Heart left ventricle (tissue), 16 donors: ENCODE measurements around the gene AKAIN1. TPM values are rescaled to one million over a fixed set of nuclear protein-coding genes. Genes with fewer than 3 reads are reported as not detected.

Experiments used
- ATAC-seq, 4 donors: fragments of 200-7000 bp; cut with Tn5 transposase; one replicate each; pipeline ENCODE4 v1.9.1; 2020 to 2022; ENCODE audit warnings: moderate library complexity in 4 of 4, mild to moderate bottlenecking in 3 of 4, moderate number of reproducible peaks in 1 of 4
- DNase-seq, 5 donors: peaks; one replicate each; pipeline ENCODE4 v3.0.0-alpha.2; 2020
- H3K27ac ChIP-seq, 12 donors: fragments of 200-600 bp; sonication (generic) in 4 of 12; one replicate each; pipeline versions ENCODE4 v1.5.0 to v1.8.0; 2016 to 2022; ENCODE audit warnings: mild to moderate bottlenecking in 2 of 12
- H3K27me3 ChIP-seq, 9 donors: fragments of 200-600 bp; sonication (generic) in 2 of 9; one replicate each; pipeline versions ENCODE4 v1.5.1 to v1.8.0; 2016 to 2022; ENCODE audit warnings: mild to moderate bottlenecking in 3 of 9
- H3K36me3 ChIP-seq, 9 donors: fragments of 200-600 bp; sonication (generic) in 2 of 9; one replicate each; pipeline versions ENCODE4 v1.5.0 to v1.8.0; 2018 to 2022; ENCODE audit warnings: mild to moderate bottlenecking in 2 of 9
- H3K4me1 ChIP-seq, 12 donors: fragments of 200-600 bp; sonication (generic) in 4 of 12; one replicate each; pipeline versions ENCODE4 v1.5.0 to v1.8.0; 2016 to 2022; ENCODE audit warnings: mild to moderate bottlenecking in 3 of 12
- H3K4me3 ChIP-seq, 12 donors: fragments of 200-600 bp; sonication (generic) in 4 of 12; one replicate each; pipeline versions ENCODE4 v1.5.0 to v1.8.0; 2017 to 2022; ENCODE audit warnings: mild to moderate bottlenecking in 9 of 12, moderate library complexity in 4 of 12
- H3K9me3 ChIP-seq, 12 donors: fragments of 200-600 bp; sonication (generic) in 4 of 12; one replicate each; pipeline versions ENCODE4 v1.5.0 to v1.8.0; 2016 to 2022; ENCODE audit warnings: mild to moderate bottlenecking in 1 of 12
- POLR2A ChIP-seq, 2 donors: fragments of 450-650 bp; IDR thresholded peaks; one replicate each; pipeline ENCODE4 v1.6.1; 2017; ENCODE audit warnings: antibody characterized with exemption in 2 of 2, mild to moderate bottlenecking in 2 of 2, moderate library complexity in 2 of 2
- WGBS, 4 donors: extraction: QIAGEN DNeasy Blood & Tissue Kit in 2 of 4; methylation state at CpG; one replicate each; pipeline versions ENCODE4 v1.1.5 to v1.1.7; 2013 to 2018; 5-methylcytosine and 5-hydroxymethylcytosine counted together
- intact Hi-C, 10 donors: fragments of 100-400 bp; cut with DNase I; formaldehyde crosslinking; loops; one replicate each; pipeline versions ENCODE4 v1.11.1 to v1.14.2; 2022
- long read RNA-seq, 3 donors: library from polyadenylated mRNA; unstranded; transcript quantifications; one replicate each; pipeline ENCODE4 v2.0.0, GENCODE V29; 2020 to 2021
- polyA plus RNA-seq, 2 donors: library from polyadenylated mRNA; stranded (reverse); fragments of 200-250 nt; gene quantifications; one replicate each; pipeline ENCODE4 v1.2.3, GENCODE V29; 2013
- total RNA-seq, 9 donors: library from RNA; depleted of rRNA in 2 of 9; stranded (reverse); fragments of >200 nt in 2 of 9; fragmentation: NEBNext Ultra II Directional in 3 of 9; extraction: Animal tissue kit (Norgen Biotek cat#: 25700) in 3 of 9; gene quantifications; one replicate each; pipeline versions ENCODE4 v1.1.0 to v1.2.4, GENCODE V29; 2016 to 2023
- TF ChIP-seq, protein P1 (sequence below), 12 donors: fragments of 200-600 bp; sonication (generic) in 4 of 12; IDR thresholded peaks; one replicate each; pipeline versions ENCODE4 v1.5.0 to v1.8.0; 2018 to 2022; ENCODE audit warnings: antibody characterized with exemption in 12 of 12, mild to moderate bottlenecking in 5 of 12
- donor health status: ischemic (EF 13 %, LVEDD 7.1; RV severe dilation, severe dysfunction).
- donor health status: healthy with polysubstance abuse.
- donor health status: DM: no; HTN: yes; CAD: no.
- donor health status: DM: no; HTN: no; CAD: no.
- donor health status: ischemic (EF 25% LVEDD 6.9; RV normal size, moderate dysfunction).
- donor health status: ischemic (EF 25% LVEDD 5.7; RV mildly dilated, moderate dysfunction).
- donor health status: healthy.
- donor health status: DM: yes; HTN: yes; CAD: no.
- donor health status: ischemic (EF 35%, LVEDD 5.7; RV mildly dilated, moderate dysfunction).
- donor health status: nonischemic (EF 11% LVEDD 7.7; RV severe dilation, severe dysfunction).
- donor health status: DM: yes; HTN: yes; CAD: no.
- donor health status: PGD.
- donor health status: ischemic (EF 29% LVEDD 5.4; RV normal size, mild dysfunction).
- donor health status: nonischemic (EF 23%, LVEDD 6.1; RV moderate dilation, normal function).

AKAIN1 gene, protein sequence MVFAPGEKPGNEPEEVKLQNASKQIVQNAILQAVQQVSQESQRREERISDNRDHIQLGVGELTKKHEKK
- not detected for total RNA-seq
- not detected for polyA plus RNA-seq
- long read RNA-seq, donor 1 = 0 reads
- long read RNA-seq, donor 2 = 0 reads
- long read RNA-seq, donor 3 = 0 reads

DNA sequence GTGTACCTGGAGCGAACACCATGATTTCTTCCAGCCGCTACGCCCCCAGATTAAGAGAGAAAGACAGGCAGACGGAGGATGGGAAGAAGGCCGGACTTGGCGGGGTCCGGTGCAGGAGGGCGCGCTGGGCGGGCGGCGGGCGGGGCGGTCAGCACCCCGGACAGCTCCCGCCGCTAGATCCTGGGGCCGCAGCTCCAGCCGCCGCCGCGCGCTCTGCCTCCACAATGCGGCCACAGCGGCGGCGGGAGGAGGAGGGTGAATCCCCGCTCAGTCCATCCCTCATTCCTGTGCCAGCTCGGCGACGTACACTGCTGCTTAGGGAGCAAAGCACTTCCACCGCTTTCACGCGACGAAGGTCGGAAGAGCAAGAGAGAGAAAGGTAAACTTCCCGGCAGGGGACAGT is at the start of gene AKAIN1:
AKAIN1 (minus strand) TSS at position 226 of the 403 bp plus-strand sequence; CDS start at position 22, 204 bp downstream.
- no peak for TF ChIP-seq POLR2A (IDR thresholded peaks at IDR 0.05)
- TF ChIP-seq, protein P1, sequence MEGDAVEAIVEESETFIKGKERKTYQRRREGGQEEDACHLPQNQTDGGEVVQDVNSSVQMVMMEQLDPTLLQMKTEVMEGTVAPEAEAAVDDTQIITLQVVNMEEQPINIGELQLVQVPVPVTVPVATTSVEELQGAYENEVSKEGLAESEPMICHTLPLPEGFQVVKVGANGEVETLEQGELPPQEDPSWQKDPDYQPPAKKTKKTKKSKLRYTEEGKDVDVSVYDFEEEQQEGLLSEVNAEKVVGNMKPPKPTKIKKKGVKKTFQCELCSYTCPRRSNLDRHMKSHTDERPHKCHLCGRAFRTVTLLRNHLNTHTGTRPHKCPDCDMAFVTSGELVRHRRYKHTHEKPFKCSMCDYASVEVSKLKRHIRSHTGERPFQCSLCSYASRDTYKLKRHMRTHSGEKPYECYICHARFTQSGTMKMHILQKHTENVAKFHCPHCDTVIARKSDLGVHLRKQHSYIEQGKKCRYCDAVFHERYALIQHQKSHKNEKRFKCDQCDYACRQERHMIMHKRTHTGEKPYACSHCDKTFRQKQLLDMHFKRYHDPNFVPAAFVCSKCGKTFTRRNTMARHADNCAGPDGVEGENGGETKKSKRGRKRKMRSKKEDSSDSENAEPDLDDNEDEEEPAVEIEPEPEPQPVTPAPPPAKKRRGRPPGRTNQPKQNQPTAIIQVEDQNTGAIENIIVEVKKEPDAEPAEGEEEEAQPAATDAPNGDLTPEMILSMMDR (IDR thresholded peaks at IDR 0.05) = no peak
- H3K27ac ChIP-seq = no peak within 1 kb of the TSS
- peaks cover 0 to 11% (median 0%) of the 10 kb centered on the region in 12 donors for H3K4me1 ChIP-seq
- H3K9me3 ChIP-seq = no peaks in the 10 kb centered on the region
- peaks cover 7 to 76% (median 36%) of the 10 kb centered on the region in 9 donors for H3K27me3 ChIP-seq
- no peaks in the 10 kb centered on the region for H3K36me3 ChIP-seq
- peak; percentile 25 to 72 (median 41) for DNase-seq
- H3K4me3 ChIP-seq = no peak within 1 kb of the TSS
- 0 to 3% (median 2%) methylated on average over 32 to 37 of the region's 37 CpGs for WGBS, 4 donors
- ATAC-seq = peak in 3 of 4 donors; percentile 82 to 97 (median 96)
- intact Hi-C loops = loop anchor here in 1 of 10 donors (10.0 kb wide), 1 partner anchor 48 kb away; no protein-coding TSS in a partner anchor

DNA sequence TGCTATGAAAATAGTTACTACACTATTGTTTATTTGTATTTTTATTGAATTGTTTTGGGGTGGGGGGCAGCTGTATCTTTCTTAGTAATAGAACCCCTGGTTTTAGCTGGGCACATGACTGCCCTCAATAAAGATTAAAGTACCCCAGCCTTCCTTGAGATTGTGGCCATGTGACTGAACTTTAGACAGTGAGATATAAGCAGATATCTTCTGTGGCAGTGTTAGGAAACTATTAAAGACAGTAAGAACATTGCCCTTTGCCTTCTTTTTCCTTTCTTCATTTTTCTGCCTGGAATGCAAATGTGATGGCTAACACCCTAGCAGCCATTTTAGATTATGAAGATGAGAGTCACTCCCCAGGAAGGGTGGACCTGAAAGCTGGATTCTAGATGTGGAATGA is 47.9 kb upstream of the AKAIN1 start:
- ATAC-seq (no peak), DNase-seq (no peak)
- peaks cover 0 to 45% (median 36%) of the 10 kb centered on the region in 9 donors for H3K36me3 ChIP-seq
- no peaks in the 10 kb centered on the region for H3K27me3 ChIP-seq
- TF ChIP-seq POLR2A (IDR thresholded peaks at IDR 0.05) = no peak
- TF ChIP-seq, protein P1 (IDR thresholded peaks at IDR 0.05) = no peak
- no peak overlapping the region for H3K4me3 ChIP-seq
- H3K4me1 ChIP-seq = peaks cover 0 to 17% (median 5%) of the 10 kb centered on the region in 12 donors
- no peaks in the 10 kb centered on the region for H3K9me3 ChIP-seq
- H3K27ac ChIP-seq = no peak overlapping the region
- intact Hi-C loops = loop anchor here in 1 of 10 donors (10.0 kb wide), 1 partner anchor 50 kb away; the partner anchor contains the start of gene AKAIN1

DNA sequence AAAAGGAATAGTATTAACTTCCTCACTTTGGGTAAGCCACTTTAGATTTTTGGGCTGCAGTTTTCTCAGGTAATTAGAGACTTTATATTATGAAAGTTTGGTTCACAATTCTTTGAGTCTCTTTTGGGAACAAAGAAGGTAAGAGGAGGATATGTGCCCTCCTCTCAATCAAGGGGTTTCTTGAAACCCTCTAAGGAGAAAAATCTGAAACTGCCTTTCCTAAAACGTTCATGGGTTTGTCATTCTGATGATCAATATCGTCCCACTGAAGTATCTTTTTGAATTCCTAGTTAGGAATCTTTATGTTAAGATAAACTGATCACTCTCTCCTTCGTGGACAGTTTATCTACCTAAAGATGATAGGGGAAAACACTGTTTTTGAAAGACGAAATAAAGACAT is 42.4 kb upstream of the AKAIN1 start:
- WGBS, 4 donors = 49 to 64% (median 55%) methylated on average over 4 of the region's 4 CpGs
- H3K4me1 ChIP-seq = peaks cover 0 to 39% (median 27%) of the 10 kb centered on the region in 12 donors
- peak overlapping the region in 1 of 12 donors; percentile 99 for H3K27ac ChIP-seq
- peaks cover 0 to 47% (median 36%) of the 10 kb centered on the region in 9 donors for H3K36me3 ChIP-seq
- no peaks in the 10 kb centered on the region for H3K9me3 ChIP-seq
- H3K4me3 ChIP-seq = peak overlapping the region in 10 of 12 donors; percentile 62 to 91 (median 86)
- DNase-seq (no peak), ATAC-seq (no peak)
- intact Hi-C loops = loop anchor here in 5 of 10 donors (2.0 to 5.0 kb wide), 4 partner anchors 53 to 82 kb away; partner anchors contain the start of gene ZBTB14 (in 2 of the 5)
- no peaks in the 10 kb centered on the region for H3K27me3 ChIP-seq
- TF ChIP-seq, protein P1 (IDR thresholded peaks at IDR 0.05) = no peak
- TF ChIP-seq POLR2A (IDR thresholded peaks at IDR 0.05) = no peak

DNA sequence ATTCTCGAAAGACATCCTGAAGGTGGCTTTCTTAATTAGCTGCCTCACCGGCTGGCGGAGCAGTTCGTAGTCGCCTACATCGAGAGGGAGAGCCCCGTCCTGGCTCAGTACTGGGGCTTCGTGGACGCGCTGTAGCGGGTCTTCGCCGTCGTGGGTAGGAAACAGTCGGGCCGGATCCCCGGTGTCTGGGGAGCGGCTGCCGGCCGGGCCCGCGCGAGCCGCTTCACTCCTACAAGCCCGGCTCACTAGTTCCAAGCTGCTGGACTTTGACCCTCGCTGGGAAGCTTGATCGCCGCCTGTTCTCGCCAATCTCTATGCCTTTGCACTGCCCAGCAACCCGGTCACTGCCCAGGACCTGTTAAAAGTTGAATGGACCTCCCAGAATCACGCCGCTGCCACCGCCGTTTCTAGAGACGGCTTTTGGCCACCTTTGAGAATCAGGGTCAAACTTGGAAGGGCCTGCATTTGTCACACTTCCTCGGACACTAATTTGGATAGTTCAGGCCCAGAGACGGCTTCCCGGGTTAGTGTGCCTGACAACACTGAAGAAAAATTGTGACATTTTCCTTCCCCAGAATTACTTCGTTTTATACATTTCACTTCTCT is 41.4 kb upstream of the AKAIN1 start:
- peaks cover 0 to 38% (median 29%) of the 10 kb centered on the region in 9 donors for H3K36me3 ChIP-seq
- ATAC-seq (peak; percentile 35 to 69 (median 66)), DNase-seq (peak; percentile 34 to 72 (median 38))
- TF ChIP-seq POLR2A (IDR thresholded peaks at IDR 0.05) = no peak
- TF ChIP-seq, protein P1 (IDR thresholded peaks at IDR 0.05) = no peak
- H3K4me3 ChIP-seq = peak overlapping the region; percentile 62 to 91 (median 86)
- H3K27ac ChIP-seq = peak overlapping the region; percentile 98 to 100 (median 99)
- H3K9me3 ChIP-seq = no peaks in the 10 kb centered on the region
- H3K27me3 ChIP-seq = no peaks in the 10 kb centered on the region
- peaks cover 0 to 39% (median 27%) of the 10 kb centered on the region in 12 donors for H3K4me1 ChIP-seq
- intact Hi-C loops = loop anchor here in 7 of 10 donors (1.0 to 5.0 kb wide), 6 partner anchors 54 to 81 kb away; partner anchors contain the start of gene ZBTB14 (in 3 of the 7)
- 0 to 2% (median 0%) methylated on average over 25 to 39 of the region's 39 CpGs for WGBS, 4 donors
